Skeletal muscle tissue (tissue), 4 donors: ENCODE data around the gene CTTNBP2. TPM values are rescaled to one million over a fixed set of nuclear protein-coding genes. Genes with fewer than 3 reads are reported as not detected.

Experiments used
- H3K27ac ChIP-seq: one replicate; pipeline ENCODE4 v1.7.0; 2013; ENCODE audit warnings: mild to moderate bottlenecking, low read depth, low read length, inconsistent platforms
- H3K27me3 ChIP-seq, 3 donors: one replicate each; pipeline ENCODE4 v1.7.0; 2013; ENCODE audit warnings: low read length in 3 of 3; ENCODE audit not compliant: control insufficient read depth in 3 of 3, insufficient read depth in 3 of 3
- H3K36me3 ChIP-seq, 3 donors: one replicate each; pipeline ENCODE4 v1.7.0; 2013; ENCODE audit warnings: low read length in 3 of 3; ENCODE audit not compliant: control insufficient read depth in 3 of 3, insufficient read depth in 3 of 3
- H3K4me1 ChIP-seq, 3 donors: one replicate each; pipeline ENCODE4 v1.7.0; 2013; ENCODE audit warnings: low read length in 3 of 3, mild to moderate bottlenecking in 3 of 3; ENCODE audit not compliant: control insufficient read depth in 3 of 3, insufficient read depth in 3 of 3
- H3K4me3 ChIP-seq, 3 donors: one replicate each; pipeline ENCODE4 v1.7.0; 2013; ENCODE audit warnings: low read length in 3 of 3
- H3K9ac ChIP-seq, 3 donors: one replicate each; pipeline ENCODE4 v1.7.0; 2013; ENCODE audit warnings: low read length in 3 of 3, mild to moderate bottlenecking in 3 of 3, moderate library complexity in 2 of 3, low read depth in 1 of 3
- H3K9me3 ChIP-seq, 3 donors: one replicate each; pipeline ENCODE4 v1.7.0; 2013; ENCODE audit warnings: low read length in 3 of 3; ENCODE audit not compliant: control insufficient read depth in 3 of 3
- total RNA-seq: library from RNA; depleted of rRNA; stranded (reverse); fragments of >200 nt; gene quantifications from one replicate; pipeline ENCODE4 v1.2.3, GENCODE V29; 2014
- donor health status: Osteomylitis.

CTTNBP2 gene
- total RNA-seq, 1 donor from 2014 or later = 1.6 TPM

DNA sequence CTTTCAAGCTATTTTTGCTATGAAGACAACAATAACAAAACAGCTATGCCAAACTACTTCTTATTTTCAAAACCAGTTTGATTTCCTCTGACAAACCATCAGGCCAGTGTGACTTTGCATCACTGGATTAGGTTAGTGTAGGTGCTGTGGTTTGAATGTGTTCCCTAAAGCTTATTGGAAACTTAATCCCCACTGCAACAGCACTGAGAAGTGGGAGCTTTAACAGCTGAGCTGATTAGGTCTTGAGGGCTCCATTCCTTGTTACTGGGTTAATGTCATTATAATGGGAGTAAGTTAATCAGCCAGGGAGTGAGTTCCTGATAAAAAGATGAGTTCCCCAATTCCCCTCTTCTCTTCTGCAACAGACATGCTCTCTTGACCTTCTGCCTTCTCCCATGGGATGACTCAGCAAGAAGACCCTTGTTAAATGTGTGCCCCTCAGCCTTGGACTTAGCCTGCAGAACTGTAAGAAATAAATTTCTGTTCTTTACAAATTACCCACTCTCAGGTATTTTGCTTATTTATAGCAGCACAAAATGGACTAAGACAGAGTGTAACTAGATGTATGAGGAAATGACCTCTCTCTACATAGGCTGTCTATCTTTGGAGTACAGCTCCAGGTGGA, 186.8 kb downstream of the CTTNBP2 start:
- H3K27ac ChIP-seq = no peak overlapping the region
- H3K4me3 ChIP-seq = no peak overlapping the region
- no peaks in the 10 kb centered on the region for H3K36me3 ChIP-seq
- no peaks in the 10 kb centered on the region for H3K27me3 ChIP-seq
- no peaks in the 10 kb centered on the region for H3K4me1 ChIP-seq
- no peak overlapping the region for H3K9ac ChIP-seq
- no peaks in the 10 kb centered on the region for H3K9me3 ChIP-seq

DNA sequence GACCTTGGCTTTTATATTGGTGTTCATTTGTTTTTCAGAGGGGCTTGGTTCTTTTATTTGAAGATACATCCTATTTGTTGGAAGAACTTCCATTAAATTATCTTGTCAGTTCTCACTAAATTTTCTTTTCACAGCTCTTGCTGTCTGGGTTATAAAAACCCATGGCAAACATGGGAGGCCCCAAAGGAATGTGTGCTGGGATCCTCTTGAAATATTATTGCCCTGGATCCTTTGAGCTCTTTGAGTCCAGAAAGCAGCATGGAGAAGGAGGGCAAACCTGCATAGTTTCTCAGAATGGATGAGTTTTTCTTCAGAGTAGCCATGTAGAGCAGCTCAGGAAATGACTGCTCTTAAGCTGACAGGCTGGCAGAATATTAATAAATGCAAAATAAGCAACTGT, 187.4 kb downstream of the CTTNBP2 start:
- H3K9me3 ChIP-seq = no peaks in the 10 kb centered on the region

DNA sequence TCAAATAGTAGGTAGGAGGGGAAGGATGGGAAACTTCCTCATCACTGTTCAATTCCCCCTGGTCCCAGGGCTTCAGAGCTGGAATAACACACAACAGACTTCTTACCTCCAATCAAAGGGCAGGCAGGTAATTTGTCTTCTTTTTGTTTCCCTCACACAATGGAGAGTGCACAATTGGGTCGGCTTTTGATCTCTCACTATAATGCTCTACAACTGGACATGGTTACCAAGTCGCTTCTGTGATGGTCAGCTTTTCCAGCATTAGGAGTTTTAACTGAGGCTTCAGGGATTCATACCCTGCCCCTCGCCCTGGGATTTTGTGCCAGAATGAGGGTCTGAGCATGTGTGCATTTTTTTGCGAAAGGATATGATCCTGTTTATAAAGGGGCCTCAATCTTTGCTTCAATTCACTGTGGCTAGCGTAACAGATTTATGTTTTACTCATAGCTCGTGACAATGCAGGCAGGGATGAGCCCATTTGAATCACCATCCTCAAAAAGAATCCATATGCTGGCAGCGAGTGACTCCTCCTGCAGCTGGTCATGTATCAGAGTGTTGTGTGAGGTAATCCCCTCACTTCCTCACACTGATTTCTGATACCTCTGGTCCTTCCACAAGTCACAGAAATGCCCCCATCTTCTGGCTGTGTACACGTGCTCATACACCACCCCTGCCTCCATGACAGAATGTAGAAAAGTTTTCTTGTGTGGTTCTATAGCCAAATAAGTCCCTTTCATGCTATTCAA, 189.6 kb downstream of the CTTNBP2 start:
- peaks cover 0 to 2% (median 0%) of the 10 kb centered on the region in 3 donors for H3K27me3 ChIP-seq
- H3K4me1 ChIP-seq = no peaks in the 10 kb centered on the region
- no peak overlapping the region for H3K27ac ChIP-seq
- no peaks in the 10 kb centered on the region for H3K9me3 ChIP-seq
- no peak overlapping the region for H3K9ac ChIP-seq
- no peak overlapping the region for H3K4me3 ChIP-seq
- no peaks in the 10 kb centered on the region for H3K36me3 ChIP-seq

More for the DNA sequence above, 187.4 kb downstream of the CTTNBP2 start:
- Histone ChIP-seq H3K27me3 (no peaks in the 10 kb centered on the region), H3K9ac (no peak overlapping the region), H3K4me1 (no peaks in the 10 kb centered on the region), H3K4me3 (no peak overlapping the region), H3K36me3 (no peaks in the 10 kb centered on the region), H3K27ac (no peak overlapping the region)

DNA sequence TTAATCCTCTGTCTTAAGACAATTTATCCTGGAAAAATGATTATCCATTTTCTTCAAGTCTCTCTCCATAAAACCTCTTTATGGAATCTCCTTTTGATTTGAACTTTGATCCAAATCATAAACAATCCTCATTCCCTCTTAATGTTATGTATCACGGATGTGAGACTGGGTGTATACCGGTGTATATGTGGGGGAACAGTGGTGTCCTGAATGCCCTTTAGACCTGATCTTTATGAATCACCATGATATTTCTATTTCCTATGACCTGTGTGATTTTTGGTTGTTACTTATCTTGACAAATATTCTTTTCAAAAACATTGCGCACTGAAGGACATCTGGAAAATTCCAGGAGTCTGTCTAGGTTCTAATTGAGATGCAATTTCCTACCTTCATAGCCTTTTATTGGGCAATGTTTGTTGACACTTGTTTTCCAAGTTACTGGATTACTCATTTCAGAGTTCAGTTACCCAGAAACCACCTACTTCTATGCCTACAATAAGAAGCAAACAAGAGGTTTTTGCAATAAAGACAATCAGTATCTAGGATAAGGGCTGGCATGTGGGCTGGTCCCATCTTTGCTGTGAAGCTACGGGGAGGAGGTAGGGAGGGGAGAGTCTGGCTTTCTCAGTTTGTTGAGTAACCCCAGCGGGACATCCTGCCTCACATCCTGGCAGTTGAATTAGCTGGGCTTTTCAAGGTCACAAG, 190.4 kb downstream of the CTTNBP2 start:
- no peaks in the 10 kb centered on the region for H3K36me3 ChIP-seq
- no peak overlapping the region for H3K9ac ChIP-seq
- H3K27ac ChIP-seq = no peak overlapping the region
- H3K4me3 ChIP-seq = no peak overlapping the region
- H3K27me3 ChIP-seq = peaks cover 0 to 2% (median 2%) of the 10 kb centered on the region in 3 donors
- H3K4me1 ChIP-seq = no peaks in the 10 kb centered on the region
- H3K9me3 ChIP-seq = no peaks in the 10 kb centered on the region

DNA sequence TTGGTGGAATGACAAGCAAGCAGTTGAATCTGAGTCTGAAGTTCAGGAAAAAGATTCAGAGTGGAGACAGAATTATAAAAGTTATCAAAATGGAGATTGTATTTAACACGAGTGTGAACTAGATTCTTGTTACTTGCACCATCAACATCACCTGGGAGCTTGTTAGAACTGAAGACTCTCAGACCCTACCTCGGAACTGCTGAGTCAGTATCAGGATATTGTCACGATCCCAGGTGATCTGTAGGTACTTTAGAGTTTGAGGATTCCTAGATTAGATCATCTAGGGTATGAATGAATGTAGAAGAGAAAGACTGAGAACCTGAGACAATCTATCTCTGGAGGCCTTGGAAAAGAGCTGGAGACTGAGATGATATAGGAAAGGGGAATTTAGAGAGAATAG, 194.1 kb downstream of the CTTNBP2 start:
- Histone ChIP-seq H3K4me1 (no peaks in the 10 kb centered on the region), H3K27ac (no peak overlapping the region), H3K9ac (no peak overlapping the region), H3K4me3 (no peak overlapping the region), H3K36me3 (no peaks in the 10 kb centered on the region), H3K27me3 (peaks cover 0 to 2% (median 2%) of the 10 kb centered on the region in 3 donors), H3K9me3 (no peaks in the 10 kb centered on the region)

- Histone ChIP-seq H3K9ac (no peak overlapping the region), H3K4me3 (no peak overlapping the region), H3K27me3 (peaks cover 0 to 2% (median 2%) of the 10 kb centered on the region in 3 donors), H3K4me1 (no peaks in the 10 kb centered on the region), H3K9me3 (no peaks in the 10 kb centered on the region), H3K27ac (no peak overlapping the region), H3K36me3 (no peaks in the 10 kb centered on the region)
These were observed 197.5 kb downstream of the CTTNBP2 start for GRCh38 chr7:117675497-117676435.

DNA sequence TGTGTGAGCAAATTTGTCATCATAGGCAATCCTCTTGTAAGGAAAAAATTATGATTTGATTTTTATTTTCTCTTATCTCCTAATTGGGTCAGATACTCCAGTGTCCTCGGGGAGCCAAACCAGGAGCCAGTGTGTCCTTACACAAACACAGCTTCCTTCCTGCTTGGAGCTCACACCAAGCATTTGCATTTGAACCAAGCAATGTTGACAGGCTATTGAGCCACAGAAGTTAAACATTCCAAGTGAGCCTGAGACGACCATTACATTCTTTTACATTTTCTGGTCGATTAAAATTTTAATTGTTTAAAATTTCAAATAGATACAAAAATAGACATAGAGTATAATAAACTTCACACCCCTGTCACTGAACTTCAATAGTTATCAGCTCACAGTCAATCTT, 198.6 kb downstream of the CTTNBP2 start:
- no peak overlapping the region for H3K9ac ChIP-seq
- peaks cover 0 to 2% (median 0%) of the 10 kb centered on the region in 3 donors for H3K27me3 ChIP-seq
- H3K4me3 ChIP-seq = no peak overlapping the region
- H3K4me1 ChIP-seq = no peaks in the 10 kb centered on the region
- no peaks in the 10 kb centered on the region for H3K36me3 ChIP-seq
- H3K27ac ChIP-seq = no peak overlapping the region
- no peaks in the 10 kb centered on the region for H3K9me3 ChIP-seq

DNA sequence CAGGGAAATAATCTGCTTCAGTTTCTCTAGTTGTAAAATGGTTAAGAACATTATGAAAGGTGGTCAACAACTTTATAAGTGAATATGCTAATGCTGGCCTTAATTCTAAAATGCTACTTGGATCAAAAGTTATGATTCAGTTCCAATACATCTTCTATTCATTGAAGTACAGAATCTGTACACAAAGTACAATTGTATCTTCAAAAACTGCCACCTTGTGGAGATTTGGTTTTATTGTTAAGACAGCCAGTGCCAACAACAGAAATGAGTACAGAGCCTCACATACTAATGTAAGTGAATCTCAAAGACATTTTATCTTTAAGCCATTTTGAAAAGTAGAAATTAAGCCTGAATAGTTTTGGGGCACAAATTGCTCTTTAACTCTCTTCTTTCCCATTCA, 199.4 kb downstream of the CTTNBP2 start:
- Histone ChIP-seq H3K4me3 (no peak overlapping the region), H3K27me3 (peaks cover 0 to 2% (median 0%) of the 10 kb centered on the region in 3 donors), H3K9ac (no peak overlapping the region), H3K27ac (no peak overlapping the region), H3K9me3 (no peaks in the 10 kb centered on the region), H3K36me3 (no peaks in the 10 kb centered on the region), H3K4me1 (no peaks in the 10 kb centered on the region)

DNA sequence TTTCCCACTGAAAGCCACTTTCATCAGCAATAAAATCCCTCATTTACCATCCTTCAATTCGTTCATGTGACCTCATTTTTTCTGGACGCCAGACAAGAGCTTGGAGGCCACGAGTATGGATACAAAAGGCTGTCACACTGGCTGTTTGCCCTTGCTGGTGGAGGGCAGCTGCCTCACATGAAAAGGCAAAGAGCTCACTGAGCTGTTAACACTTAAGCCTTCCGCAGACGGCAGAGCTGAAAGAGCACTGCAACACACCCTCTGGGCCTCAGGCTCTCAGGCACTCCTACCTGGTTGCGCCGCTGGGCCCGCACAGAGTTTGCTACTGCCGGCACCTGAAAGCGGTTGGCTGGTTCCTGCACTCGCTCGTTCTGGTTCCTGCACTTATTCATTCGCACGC, 199.9 kb downstream of the CTTNBP2 start:
- Histone ChIP-seq H3K27me3 (peaks cover 0 to 2% (median 0%) of the 10 kb centered on the region in 3 donors), H3K9me3 (no peaks in the 10 kb centered on the region), H3K36me3 (no peaks in the 10 kb centered on the region), H3K4me1 (no peaks in the 10 kb centered on the region), H3K4me3 (no peak overlapping the region), H3K27ac (no peak overlapping the region), H3K9ac (no peak overlapping the region)
